ENCODE measurements around the gene PLCH1.
A peak's percentile ranks its signal among the peaks of the same experiment; 100 is the strongest.

PLCH1 gene

GRCh38 chr3:155651489-155652218, 93.2 kb downstream of the PLCH1 start:
- no peak overlapping the region for H3K4me3 ChIP-seq (ENCODE audit: low read depth, low read length)
- DNase-seq (ENCODE audit: low read depth): peak; percentile 80
- no peak for TF ChIP-seq CTCF (IDR thresholded peaks at IDR 0.05; ENCODE audit: control insufficient read depth, extremely low read depth, insufficient read depth)

DNA sequence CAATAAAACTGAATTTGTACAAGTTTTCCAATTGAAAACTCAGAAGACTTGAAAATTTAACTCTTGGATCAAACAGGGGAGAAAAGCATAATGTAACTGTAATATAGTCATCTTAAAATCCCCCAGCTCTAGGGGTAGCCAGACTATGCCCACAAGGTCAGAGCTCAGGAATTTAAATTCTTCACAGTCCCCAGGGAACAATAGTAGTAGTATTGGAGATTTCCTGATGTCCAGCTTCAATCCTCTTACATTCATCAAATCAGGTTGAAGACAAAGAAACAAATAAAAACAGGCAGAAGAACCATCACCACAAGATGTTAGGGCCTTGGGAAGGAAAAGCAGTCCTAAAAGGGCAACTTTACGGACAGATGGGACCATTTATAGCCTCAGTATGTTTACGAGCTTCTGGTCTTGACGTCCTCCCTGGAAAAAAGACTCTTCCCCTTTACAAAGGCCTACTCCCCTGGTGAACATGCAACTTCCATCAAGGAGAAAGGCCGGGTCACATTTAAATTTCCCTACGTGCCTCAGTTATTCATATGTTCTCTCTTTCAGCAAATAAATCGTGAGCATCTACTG, 96.8 kb downstream of the PLCH1 start:
- DNase-seq (ENCODE audit: low read depth): no peak
- no peak for TF ChIP-seq CTCF (IDR thresholded peaks at IDR 0.05; ENCODE audit: control insufficient read depth, extremely low read depth, insufficient read depth)

GRCh38 chr3:155647206-155647605, 97.7 kb downstream of the PLCH1 start:
- TF ChIP-seq CTCF (IDR thresholded peaks at IDR 0.05; ENCODE audit: control insufficient read depth, extremely low read depth, insufficient read depth): no peak
- DNase-seq (ENCODE audit: low read depth): no peak
- H3K4me3 ChIP-seq (ENCODE audit: low read depth, low read length): no peak overlapping the region

More for the DNA sequence above, 96.8 kb downstream of the PLCH1 start:
- no peak overlapping the region for H3K4me3 ChIP-seq (ENCODE audit: low read depth, low read length)

GRCh38 chr3:155646669-155647068, 98.2 kb downstream of the PLCH1 start:
- no peak for DNase-seq (ENCODE audit: low read depth)
- no peak overlapping the region for H3K4me3 ChIP-seq (ENCODE audit: low read depth, low read length)
- no peak for TF ChIP-seq CTCF (IDR thresholded peaks at IDR 0.05; ENCODE audit: control insufficient read depth, extremely low read depth, insufficient read depth)

GRCh38 chr3:155646128-155646527, 98.7 kb downstream of the PLCH1 start:
- DNase-seq (ENCODE audit: low read depth): no peak
- no peak overlapping the region for H3K4me3 ChIP-seq (ENCODE audit: low read depth, low read length)
- TF ChIP-seq CTCF (IDR thresholded peaks at IDR 0.05; ENCODE audit: control insufficient read depth, extremely low read depth, insufficient read depth): no peak

DNA sequence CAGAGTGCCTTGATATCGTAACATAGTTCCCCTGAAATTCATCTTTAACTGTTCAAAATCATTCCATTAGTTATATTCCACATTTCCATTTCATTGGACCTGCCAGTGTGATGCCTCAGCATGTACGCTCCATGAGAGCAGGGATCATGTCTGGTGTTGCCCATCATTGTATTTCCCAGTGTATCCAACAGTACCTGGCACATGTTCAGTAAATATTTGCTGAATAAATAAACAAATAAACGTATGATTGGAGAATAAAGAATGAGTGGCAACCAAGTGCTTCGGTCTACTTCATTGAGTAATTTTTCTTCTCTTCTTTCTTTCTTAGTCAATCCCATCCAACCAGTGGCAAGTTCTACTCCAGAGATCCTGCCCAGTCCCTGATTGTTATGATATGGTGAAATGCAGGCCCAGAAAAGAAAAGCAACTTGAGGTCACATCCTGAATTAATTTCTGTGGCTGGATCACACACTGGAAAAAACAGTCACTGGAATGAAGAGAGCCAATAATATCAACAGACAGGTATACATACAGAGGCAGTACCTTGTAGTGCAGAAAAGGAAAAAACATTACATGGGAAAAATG, 101.2 kb downstream of the PLCH1 start:
- no peak for TF ChIP-seq CTCF (IDR thresholded peaks at IDR 0.05; ENCODE audit: control insufficient read depth, extremely low read depth, insufficient read depth)
- H3K4me3 ChIP-seq (ENCODE audit: low read depth, low read length): no peak overlapping the region
- DNase-seq (ENCODE audit: low read depth): peak; percentile 59
